ENCODE data around the gene TRIM66.
A peak's percentile ranks its signal among the peaks of the same experiment; 100 is the strongest.

The TRIM66 gene

GRCh38 chr11:8649361-8649760 is 33.1 kb downstream of the TRIM66 start:
- no peak overlapping the region for H3K4me3 ChIP-seq (replicated peaks; ENCODE audit: low read depth, low read length)
- TF ChIP-seq, protein P1, sequence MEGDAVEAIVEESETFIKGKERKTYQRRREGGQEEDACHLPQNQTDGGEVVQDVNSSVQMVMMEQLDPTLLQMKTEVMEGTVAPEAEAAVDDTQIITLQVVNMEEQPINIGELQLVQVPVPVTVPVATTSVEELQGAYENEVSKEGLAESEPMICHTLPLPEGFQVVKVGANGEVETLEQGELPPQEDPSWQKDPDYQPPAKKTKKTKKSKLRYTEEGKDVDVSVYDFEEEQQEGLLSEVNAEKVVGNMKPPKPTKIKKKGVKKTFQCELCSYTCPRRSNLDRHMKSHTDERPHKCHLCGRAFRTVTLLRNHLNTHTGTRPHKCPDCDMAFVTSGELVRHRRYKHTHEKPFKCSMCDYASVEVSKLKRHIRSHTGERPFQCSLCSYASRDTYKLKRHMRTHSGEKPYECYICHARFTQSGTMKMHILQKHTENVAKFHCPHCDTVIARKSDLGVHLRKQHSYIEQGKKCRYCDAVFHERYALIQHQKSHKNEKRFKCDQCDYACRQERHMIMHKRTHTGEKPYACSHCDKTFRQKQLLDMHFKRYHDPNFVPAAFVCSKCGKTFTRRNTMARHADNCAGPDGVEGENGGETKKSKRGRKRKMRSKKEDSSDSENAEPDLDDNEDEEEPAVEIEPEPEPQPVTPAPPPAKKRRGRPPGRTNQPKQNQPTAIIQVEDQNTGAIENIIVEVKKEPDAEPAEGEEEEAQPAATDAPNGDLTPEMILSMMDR (IDR thresholded peaks at IDR 0.05; ENCODE audit: low read length, missing control alignments): no peak
- DNase-seq (ENCODE audit: low read depth): peak; percentile 55

DNA sequence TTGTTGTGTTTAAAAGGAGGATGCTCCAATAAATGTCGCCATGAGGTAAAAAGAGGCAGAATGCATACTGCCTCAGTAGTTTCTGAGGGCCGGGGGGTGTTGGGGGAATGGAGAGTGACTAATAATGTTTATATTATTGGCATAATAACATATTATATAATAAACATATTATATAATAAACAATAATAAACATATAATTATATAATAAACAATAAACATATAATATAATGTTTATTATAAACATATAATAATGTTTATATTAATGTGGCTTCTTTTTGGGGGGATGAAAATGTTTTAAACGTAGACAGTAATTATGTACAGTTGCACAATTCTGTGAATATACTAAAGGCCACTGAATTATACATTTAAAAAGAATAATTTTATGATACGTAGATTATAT is 35.6 kb downstream of the TRIM66 start:
- H3K4me3 ChIP-seq (replicated peaks; ENCODE audit: low read depth, low read length): no peak overlapping the region
- no peak for DNase-seq (ENCODE audit: low read depth)
- TF ChIP-seq, protein P1 (IDR thresholded peaks at IDR 0.05; ENCODE audit: low read length, missing control alignments): no peak

DNA sequence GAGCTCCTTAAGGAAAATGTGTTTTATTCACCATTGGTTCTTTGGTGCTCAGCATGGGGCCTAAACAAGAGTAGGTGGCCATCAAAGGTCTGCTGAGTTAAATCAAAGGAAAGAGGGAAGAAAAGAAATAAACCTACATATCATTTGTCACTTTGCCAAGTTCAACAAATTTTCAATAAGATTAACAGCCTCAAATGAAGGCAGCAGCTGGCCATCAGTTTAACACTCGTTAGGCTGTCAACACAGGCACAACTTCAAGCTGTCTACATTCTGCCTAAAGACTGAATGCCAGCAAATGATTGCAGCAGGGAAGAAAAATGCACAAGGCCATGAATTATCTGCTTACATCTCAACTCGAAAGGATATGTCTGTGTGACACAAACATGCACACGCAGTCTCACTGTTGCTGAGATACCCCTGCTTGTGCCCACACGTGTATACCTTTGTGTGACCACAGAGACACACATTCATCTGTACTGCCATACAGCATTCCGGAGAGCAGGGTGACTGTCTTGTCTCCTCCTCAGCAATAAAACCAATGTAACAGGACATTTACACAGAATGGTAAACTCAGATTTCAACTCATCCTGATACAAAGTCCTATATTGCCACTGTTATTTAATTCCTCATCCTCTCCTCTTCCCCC is 40.1 kb downstream of the TRIM66 start:
- DNase-seq (ENCODE audit: low read depth): no peak
- TF ChIP-seq, protein P1 (IDR thresholded peaks at IDR 0.05; ENCODE audit: low read length, missing control alignments): no peak
- H3K4me3 ChIP-seq (replicated peaks; ENCODE audit: low read depth, low read length): no peak overlapping the region

DNA sequence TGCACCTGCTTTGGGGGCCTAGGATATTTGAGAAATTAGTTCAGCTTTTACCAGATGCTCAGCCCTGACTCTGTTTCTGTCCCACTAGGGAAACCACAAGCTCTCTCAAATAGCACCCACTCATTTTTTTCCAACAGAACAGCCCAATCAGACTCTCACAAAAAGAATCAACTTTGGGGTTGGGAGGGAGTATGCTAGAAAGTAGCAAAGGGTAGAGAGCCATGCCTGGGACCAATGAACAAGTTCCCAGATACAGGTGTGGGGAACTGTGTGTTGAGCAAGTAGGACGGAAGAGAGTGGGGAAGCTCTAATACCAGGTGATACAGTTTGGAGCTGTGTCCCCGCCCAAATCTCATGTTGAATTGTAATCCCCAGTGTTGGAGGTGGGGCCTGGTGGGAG is 41.1 kb downstream of the TRIM66 start:
- no peak for DNase-seq (ENCODE audit: low read depth)
- H3K4me3 ChIP-seq (replicated peaks; ENCODE audit: low read depth, low read length): no peak overlapping the region
- TF ChIP-seq, protein P1 (IDR thresholded peaks at IDR 0.05; ENCODE audit: low read length, missing control alignments): no peak

DNA sequence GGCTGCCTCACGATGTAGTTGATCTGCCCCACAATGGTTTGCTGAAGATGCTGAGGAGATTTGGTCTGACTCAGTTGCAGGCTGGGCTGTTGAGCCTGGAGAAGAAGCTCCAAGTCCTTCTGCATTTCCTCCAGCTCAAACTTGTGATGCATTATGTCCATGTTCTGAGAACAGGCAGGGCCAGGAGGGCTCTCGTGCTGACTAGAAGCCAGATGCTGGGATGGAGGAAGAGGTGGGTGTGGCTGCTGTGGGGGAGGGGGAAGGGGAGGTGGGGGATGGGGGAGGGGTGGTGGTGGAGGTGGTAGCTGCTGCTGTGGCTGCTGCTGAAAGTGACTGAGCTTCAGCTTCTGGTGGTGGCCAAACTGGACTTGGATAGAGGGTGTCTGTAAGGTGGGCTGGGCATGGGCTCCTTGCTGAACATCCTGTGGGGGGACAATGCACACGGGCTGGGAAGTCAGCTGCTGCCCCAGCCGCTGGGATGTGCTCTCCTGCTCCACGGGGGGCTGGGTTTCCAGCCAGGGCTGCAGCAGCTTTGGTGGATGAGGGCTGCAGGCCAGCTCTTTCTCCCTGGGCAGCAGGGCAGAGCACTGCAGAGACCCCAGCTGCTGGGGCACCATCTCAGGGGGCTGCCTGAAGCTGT is 42.1 kb downstream of the TRIM66 start:
- TF ChIP-seq, protein P1 (IDR thresholded peaks at IDR 0.05; ENCODE audit: low read length, missing control alignments): no peak
- H3K4me3 ChIP-seq (replicated peaks; ENCODE audit: low read depth, low read length): no peak overlapping the region
- no peak for DNase-seq (ENCODE audit: low read depth)

DNA sequence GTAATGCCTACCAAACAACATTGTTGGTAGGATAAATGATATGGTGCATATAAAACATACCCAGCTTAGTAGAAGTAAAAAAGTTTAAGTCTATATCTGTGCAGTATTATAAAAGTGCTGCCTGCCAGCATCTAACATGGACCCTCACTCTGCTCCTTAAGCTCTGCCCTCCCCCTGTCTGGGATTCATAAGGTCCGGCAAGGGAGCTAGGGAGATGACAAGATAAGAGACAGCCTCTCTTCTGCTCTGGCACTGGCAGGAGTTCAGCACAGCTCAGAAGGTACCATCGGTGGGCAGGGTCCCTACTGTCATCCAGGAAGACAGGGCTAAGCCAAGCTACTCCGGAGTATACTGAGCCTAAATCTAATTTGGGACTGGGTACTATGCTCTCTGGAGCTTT is 42.8 kb downstream of the TRIM66 start:
- TF ChIP-seq, protein P1 (IDR thresholded peaks at IDR 0.05; ENCODE audit: low read length, missing control alignments): no peak
- no peak overlapping the region for H3K4me3 ChIP-seq (replicated peaks; ENCODE audit: low read depth, low read length)
- DNase-seq (ENCODE audit: low read depth): no peak

GRCh38 chr11:8638300-8638699 is 44.2 kb downstream of the TRIM66 start:
- DNase-seq (ENCODE audit: low read depth): peak; percentile 50

More at GRCh38 chr11:8638300-8638699, 44.2 kb downstream of the TRIM66 start:
- TF ChIP-seq, protein P1 (IDR thresholded peaks at IDR 0.05; ENCODE audit: low read length, missing control alignments): no peak
- no peak overlapping the region for H3K4me3 ChIP-seq (replicated peaks; ENCODE audit: low read depth, low read length)

Data from fibroblast of pulmonary artery (primary cell).